ENCODE results near the gene SEC23A. TPM values are rescaled to one million over a fixed set of nuclear protein-coding genes. Genes with fewer than 3 reads are reported as not detected.

Gene SEC23A
- total RNA-seq (2021; fragmentation: NEBNext Ultra II Directional; extraction: Animal tissue kit (Norgen Biotek cat#: 25700)) (58.2 and 60.9 TPM in 2 replicates), polyA plus RNA-seq (2011; rRNA removed) (26.7 and 30.9 TPM in 2 replicates), polyA minus RNA-seq (2011; rRNA and poly(A)+ RNA removed) (92.9 and 159 TPM in 2 replicates)
- 23.2 TPM for polyA plus RNA-seq (2011; cell fraction: cytosol; rRNA removed)
- polyA plus RNA-seq (2011; cell fraction: nucleus; rRNA removed): 23.2 TPM
- polyA plus RNA-seq (2012, experiment 1 of 2): 37.3 to 51.3 TPM (median 42.3 TPM) in 4 replicates
- 2.3 TPM for polyA plus RNA-seq (2012, experiment 2 of 2)
- 27.6 TPM for polyA plus RNA-seq (2013, experiment 1 of 2)
- polyA plus RNA-seq (2013, experiment 2 of 2): 27.5 TPM
- polyA minus RNA-seq (2011; cell fraction: cytosol; rRNA and poly(A)+ RNA removed): 80.7 TPM
- polyA minus RNA-seq (2011; cell fraction: nucleus; rRNA and poly(A)+ RNA removed): 92.3 TPM
- long read RNA-seq, experiment 1, full-length matches to known transcripts: 14 of 45 reads
- long read RNA-seq, experiment 1, partial matches to known transcripts: 16 of 45 reads
- long read RNA-seq, experiment 1, other reads (novel, unspliced or antisense): 15 of 45 reads
- long read RNA-seq, experiment 2, full-length matches to known transcripts: 20 of 35 reads
- long read RNA-seq, experiment 2, partial matches to known transcripts: 10 of 35 reads
- long read RNA-seq, experiment 2, other reads (novel, unspliced or antisense): 5 of 35 reads

GRCh38 chr14:39102969-39103957 lies at the start of gene SEC23A:
Gene SEC23A, minus strand, starts transcription at chr14:39103235. Its CDS starts 7,117 bp downstream, at chr14:39096118.
- DNase-seq (ENCODE audit: low read depth in 1 of 2, low spot score in 2 of 2) (peak; percentile 85 to 92), FAIRE-seq (no peak)
- peak within 1 kb of the TSS; percentile 67 to 84 for H3K4me2 ChIP-seq (ENCODE audit: insufficient read depth in 1 of 2, low read depth in 2 of 2, low read length in 2 of 2)
- no peaks in the 10 kb centered on the region for H3K36me3 ChIP-seq (ENCODE audit: control insufficient read depth in 2 of 4, insufficient read depth in 4 of 4, low read length in 3 of 4)
- H2BK15ac ChIP-seq (ENCODE audit: low read length): no peak within 1 kb of the TSS
- no peak within 1 kb of the TSS for H2BK20ac ChIP-seq (ENCODE audit: low read length)
- H3K4me1 ChIP-seq (replicated peaks in 1 of 4; ENCODE audit: control insufficient read depth in 3 of 4, insufficient read depth in 4 of 4, low read length in 3 of 4): peaks cover 0 to 3% (median 1%) of the 10 kb centered on the region in 4 experiments; a peak in 3 of 7 replicates
- ChIA-PET CTCF (ENCODE audit: partially characterized antibody) (interaction anchor here (1.4 kb wide), 1 partner anchor 67 kb away, joined by 4 read pairs; the partner anchor contains the start of gene TRAPPC6B), POLR2A (ENCODE audit: partially characterized antibody) (interaction anchor here (0.6 to 3.7 kb wide), 16 partner anchors 10 to 329 kb away, joined by 3 to 23 read pairs (median 6); partner anchors contain the start of genes FBXO33, GEMIN2, PNN and TRAPPC6B)
- peak within 1 kb of the TSS; percentile 83; the same call in 1 of the 2 replicates for H4K8ac ChIP-seq (ENCODE audit: extremely low read depth, insufficient read depth, low read length)
- H3K18ac ChIP-seq (ENCODE audit: extremely low read depth, low read length): peak within 1 kb of the TSS; percentile 83
- H2AFZ ChIP-seq (ENCODE audit: low read length): peak within 1 kb of the TSS; percentile 77
- peak within 1 kb of the TSS; percentile 80 to 87 (median 87) for H3K9ac ChIP-seq (replicated peaks in 1 of 4; ENCODE audit: extremely low read depth in 1 of 4, low read depth in 3 of 4, low read length in 3 of 4)
- H2AK5ac ChIP-seq (ENCODE audit: low read depth, low read length): no peak within 1 kb of the TSS
- no peak within 1 kb of the TSS for H3K14ac ChIP-seq (ENCODE audit: insufficient read length)
- H4K91ac ChIP-seq (replicated peaks; ENCODE audit: insufficient read length, low read length): no peak within 1 kb of the TSS
- H3K9me3 ChIP-seq (ENCODE audit: insufficient read depth in 2 of 2, low read depth in 1 of 2, low read length in 1 of 2): no peaks in the 10 kb centered on the region
- H3K27ac ChIP-seq (ENCODE audit: low read depth, low read length): peak within 1 kb of the TSS; percentile 79
- H3K23me2 ChIP-seq (ENCODE audit: low read depth, low read length): peaks cover 3% of the 10 kb centered on the region; the same call in 1 of the 2 replicates
- H3K56ac ChIP-seq (replicated peaks; ENCODE audit: insufficient read length, low read depth, low read length): peak within 1 kb of the TSS; percentile 75
- no peaks in the 10 kb centered on the region for H4K20me1 ChIP-seq (replicated peaks in 1 of 2; ENCODE audit: control insufficient read depth in 1 of 2, insufficient read depth in 2 of 2, low read length in 2 of 2)
- H2BK12ac ChIP-seq (ENCODE audit: low read depth, low read length): no peak within 1 kb of the TSS
- peaks cover 0 to 36% of the 10 kb centered on the region in 2 experiments; a peak in 3 of 4 replicates for H3K79me2 ChIP-seq (ENCODE audit: control insufficient read depth in 1 of 2, insufficient read depth in 2 of 2, low read length in 2 of 2)
- no peaks in the 10 kb centered on the region for H3K27me3 ChIP-seq (replicated peaks in 1 of 4; ENCODE audit: control insufficient read depth in 3 of 4, extremely low read depth in 1 of 4, insufficient read depth in 3 of 4, low read length in 3 of 4)
- H3K4me3 ChIP-seq (ENCODE audit: extremely low read depth in 1 of 4, insufficient read depth in 2 of 4, low read depth in 3 of 4, low read length in 4 of 4): peak within 1 kb of the TSS; percentile 81 to 85 (median 82)
- H2BK5ac ChIP-seq (ENCODE audit: low read depth, low read length): peak within 1 kb of the TSS; percentile 81; the same call in 1 of the 2 replicates
- peak within 1 kb of the TSS; percentile 96 for H4K5ac ChIP-seq (ENCODE audit: insufficient read length, low read depth, low read length)
- no peak within 1 kb of the TSS for H2BK120ac ChIP-seq (replicated peaks; ENCODE audit: low read depth, low read length)
- no peaks in the 10 kb centered on the region for H3K79me1 ChIP-seq (ENCODE audit: low read depth, low read length)
- no peak within 1 kb of the TSS for H3K4ac ChIP-seq (replicated peaks; ENCODE audit: insufficient read length, low read depth, low read length)
- 3% methylated on average over 18 of the region's 58 CpGs; no CpG with 5 or more reads in 1 of the 2 experiments for WGBS, 2 experiments (ENCODE audit: extremely low coverage in 1 of 2, insufficient coverage in 1 of 2, insufficient read length in 1 of 2, insufficient replicate concordance in 2 of 2, low coverage in 1 of 2, low lambda C conversion rate in 2 of 2, missing lambda C conversion rate in 1 of 2)
- H3K23ac ChIP-seq (ENCODE audit: insufficient read length): no peak within 1 kb of the TSS
- peak; percentile 90 for TF ChIP-seq PHF8 (conservative IDR thresholded peaks at IDR 0.05; ENCODE audit: low read depth, low read length)
- no peak for TF ChIP-seq RAD21 (IDR thresholded peaks at IDR 0.05 in 1 of 2, conservative IDR thresholded peaks at IDR 0.05 in 1 of 2; ENCODE audit: low read depth in 2 of 2, low read length in 2 of 2)
- no peak for TF ChIP-seq JUND (IDR thresholded peaks at IDR 0.05; ENCODE audit: low read length)
- peak; percentile 86 for TF ChIP-seq TBP (IDR thresholded peaks at IDR 0.05; ENCODE audit: low read depth, low read length)
- no peak for TF ChIP-seq SP1 (IDR thresholded peaks at IDR 0.05; ENCODE audit: low read depth, low read length)
- TF ChIP-seq SRF (IDR thresholded peaks at IDR 0.05; ENCODE audit: low read depth, low read length): peak; percentile 17; the same call in 1 of the 2 replicates
- TF ChIP-seq YY1 (IDR thresholded peaks at IDR 0.05; ENCODE audit: low read depth, low read length): peak; percentile 87

All from H1 (cell line).